NCI-H460 (cell line): ENCODE data around the gene RTP3. TPM values are rescaled to one million over a fixed set of nuclear protein-coding genes. Genes with fewer than 3 reads are reported as not detected.
A peak's percentile ranks its signal among the peaks of the same experiment; 100 is the strongest.

Source experiments
- DNase-seq: peaks from one replicate; pipeline ENCODE4 v3.0.0-alpha.2; 2016; ENCODE audit warnings: low read depth; ENCODE audit errors: extremely low read depth
- polyA plus RNA-seq: library from polyadenylated mRNA; depleted of rRNA; stranded (reverse); fragments of >200 nt; gene quantifications from 2 replicates; pipeline ENCODE4 v1.2.3, GENCODE V29; 2014; cell fraction: nucleus; rRNA removed
- total RNA-seq: library from RNA; depleted of rRNA; stranded (reverse); fragments of >200 nt; shearing (Covaris generic); gene quantifications from 2 replicates; pipeline ENCODE4 v1.2.3, GENCODE V29; 2014; rRNA removed

Gene RTP3
- total RNA-seq = not detected in 2 replicates
- polyA plus RNA-seq = not detected in 2 replicates

DNA sequence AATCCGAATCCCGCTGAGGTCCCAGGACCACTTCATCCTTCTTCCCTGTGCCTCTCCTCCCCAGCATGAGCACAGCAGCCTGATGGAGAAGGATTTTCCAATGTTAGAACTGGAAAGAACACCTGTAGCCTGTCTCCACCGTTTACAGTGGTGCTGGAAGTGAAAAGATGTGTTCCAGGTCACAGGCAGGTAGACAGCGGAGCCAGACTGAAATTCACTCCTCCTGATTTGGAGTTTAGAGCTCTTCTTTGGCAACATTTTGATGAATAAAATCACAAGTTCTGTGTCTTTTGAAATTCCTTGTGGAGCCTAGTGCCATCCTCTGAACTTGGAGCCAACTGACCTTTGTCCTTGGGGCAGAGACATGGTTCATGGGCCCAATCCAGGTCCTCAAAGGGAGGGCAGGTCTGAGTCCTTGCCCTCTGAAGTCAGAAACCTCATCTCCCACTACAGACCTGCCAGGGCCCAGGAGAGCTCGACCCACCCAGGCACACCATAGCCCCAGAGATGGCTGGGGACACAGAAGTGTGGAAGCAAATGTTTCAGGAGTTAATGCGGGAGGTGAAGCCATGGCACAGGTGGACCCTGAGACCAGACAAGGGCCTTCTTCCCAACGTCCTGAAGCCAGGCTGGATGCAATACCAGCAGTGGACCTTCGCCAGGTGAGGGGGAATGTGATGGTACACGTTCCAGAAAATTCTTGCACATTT lies at the start of gene RTP3:
Gene RTP3, plus strand, starts transcription at position 421 of the 710 bp plus-strand sequence. Its CDS starts 87 bp downstream, at position 508.
- DNase-seq = no peak

DNA sequence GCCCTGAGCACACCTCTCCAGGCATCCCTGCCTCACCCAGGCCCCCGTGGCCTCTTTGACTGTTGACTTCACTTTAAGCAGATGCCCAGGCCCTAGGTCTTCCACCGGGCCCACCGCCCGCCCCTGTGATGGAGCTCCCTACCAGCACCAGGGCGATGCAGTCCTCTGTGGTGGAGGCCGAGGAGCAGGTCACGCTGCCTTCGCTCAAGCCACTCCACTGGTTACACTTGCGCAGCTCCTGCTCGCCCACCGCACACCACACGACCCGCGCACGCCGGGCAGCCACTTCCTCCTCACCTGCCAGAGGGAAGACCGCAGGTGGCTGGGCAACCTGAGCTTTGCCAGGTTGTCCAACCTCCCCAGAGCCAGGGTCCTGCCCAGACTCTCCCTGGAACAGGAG lies 49.1 kb upstream of the RTP3 start:
- no peak for DNase-seq

DNA sequence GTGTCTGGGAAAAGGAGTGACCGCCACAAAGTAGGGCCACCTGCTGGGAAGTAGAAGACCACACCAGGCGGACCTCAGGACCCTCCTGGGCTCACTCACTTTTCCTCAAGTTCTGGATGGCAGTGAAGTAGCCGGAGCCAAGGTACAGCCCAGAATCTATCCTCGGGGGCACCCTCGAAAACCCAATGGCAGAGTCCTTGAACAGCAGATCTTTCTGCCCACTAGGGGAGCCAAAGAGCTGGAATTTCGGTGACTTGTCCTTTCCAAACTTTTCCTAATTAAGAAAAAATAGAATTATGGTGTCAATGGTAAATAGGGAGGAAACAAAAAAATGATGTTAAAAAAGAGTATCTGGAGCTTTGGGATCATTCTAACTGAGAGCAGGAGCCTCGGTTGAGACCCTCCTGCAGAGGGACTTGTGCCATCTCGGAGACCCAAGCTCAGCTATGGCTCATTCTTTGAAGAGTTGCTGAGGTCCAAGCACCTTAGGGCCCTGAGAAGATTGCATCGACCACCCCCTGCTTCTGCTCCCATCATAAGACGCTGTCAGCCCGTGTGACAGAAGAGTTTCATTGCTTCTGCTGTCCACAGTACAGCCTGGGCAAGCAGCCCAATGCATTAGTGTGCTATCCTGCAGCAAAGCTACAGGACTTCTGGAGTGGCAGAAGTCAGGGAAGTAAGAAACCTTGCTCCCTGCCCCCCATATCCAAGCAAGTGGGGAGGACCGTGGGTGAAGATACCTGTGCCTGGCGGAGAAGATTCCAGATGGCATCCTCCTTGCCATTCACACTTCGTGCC lies 47.8 kb upstream of the RTP3 start:
- peak; percentile 1 for DNase-seq

DNA sequence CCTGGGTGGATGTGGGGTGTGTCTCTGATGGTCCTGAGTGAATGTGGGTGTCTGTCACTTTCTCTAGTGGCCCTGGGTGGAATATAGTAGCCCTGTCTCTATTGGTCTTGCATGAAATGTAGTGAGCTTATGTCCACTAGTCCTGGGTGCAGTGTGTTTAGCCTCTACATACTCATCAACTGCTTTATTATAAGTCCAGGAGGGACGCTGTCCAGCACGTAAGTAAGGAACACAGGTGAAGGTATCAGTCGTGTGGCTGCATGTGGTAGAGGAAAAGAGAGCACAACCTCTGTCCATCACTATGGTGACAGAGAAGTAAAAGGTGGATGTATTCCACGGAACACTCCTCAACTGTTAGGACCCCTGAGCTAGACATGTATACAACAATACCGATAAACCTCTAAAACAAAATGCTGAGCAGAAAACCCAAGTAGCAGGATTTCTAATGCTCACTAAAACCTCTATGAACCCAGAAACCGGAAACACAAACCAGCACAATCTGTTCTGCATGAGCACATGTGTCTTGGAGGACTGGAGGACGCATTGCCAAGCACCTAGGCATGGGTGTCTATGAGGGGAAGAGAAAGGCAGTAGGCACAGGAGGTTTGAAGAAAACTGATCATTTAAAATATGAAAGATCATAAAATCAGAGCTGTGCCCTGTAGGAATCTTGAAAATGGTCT lies 44.1 kb upstream of the RTP3 start:
- DNase-seq = no peak

DNA sequence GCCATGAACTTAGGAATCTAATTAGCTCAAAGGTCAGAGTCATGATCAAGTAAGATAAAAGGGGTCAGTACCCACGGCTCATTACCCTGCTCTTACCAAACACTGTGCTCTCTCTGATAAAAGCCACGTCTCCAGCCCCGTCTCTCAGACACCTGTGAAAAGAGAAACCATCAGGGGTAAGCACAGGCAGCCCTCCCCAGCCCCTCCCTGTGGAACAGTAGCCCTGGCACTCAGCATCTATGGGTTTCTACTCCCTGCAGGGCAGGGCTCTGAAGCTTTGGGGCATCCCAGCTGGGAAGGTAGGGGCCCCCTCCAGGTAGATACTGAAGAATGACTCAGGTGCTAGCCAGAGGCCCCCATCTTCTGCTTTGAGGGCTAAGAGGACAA lies 43.6 kb upstream of the RTP3 start:
- no peak for DNase-seq

DNA sequence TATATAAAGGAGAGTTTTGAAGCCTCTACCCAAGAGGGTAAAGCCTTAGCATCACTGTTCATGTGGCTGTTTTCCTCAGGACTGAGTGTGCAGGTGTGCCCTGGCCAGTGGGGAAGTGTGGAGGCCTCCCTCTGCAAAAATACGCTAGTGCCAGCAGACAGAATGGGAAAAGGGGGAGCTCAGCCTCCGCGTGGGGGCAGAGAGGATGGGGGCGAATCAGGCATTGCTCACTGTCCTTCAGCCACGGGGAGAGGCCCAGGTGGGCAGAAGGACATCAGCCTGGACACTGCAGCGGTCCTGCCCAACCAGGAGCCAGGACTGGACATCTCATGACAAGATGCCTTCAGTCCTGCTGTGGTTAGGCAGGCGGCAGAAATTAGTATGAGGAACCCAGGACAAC lies 43.2 kb upstream of the RTP3 start:
- no peak for DNase-seq

DNA sequence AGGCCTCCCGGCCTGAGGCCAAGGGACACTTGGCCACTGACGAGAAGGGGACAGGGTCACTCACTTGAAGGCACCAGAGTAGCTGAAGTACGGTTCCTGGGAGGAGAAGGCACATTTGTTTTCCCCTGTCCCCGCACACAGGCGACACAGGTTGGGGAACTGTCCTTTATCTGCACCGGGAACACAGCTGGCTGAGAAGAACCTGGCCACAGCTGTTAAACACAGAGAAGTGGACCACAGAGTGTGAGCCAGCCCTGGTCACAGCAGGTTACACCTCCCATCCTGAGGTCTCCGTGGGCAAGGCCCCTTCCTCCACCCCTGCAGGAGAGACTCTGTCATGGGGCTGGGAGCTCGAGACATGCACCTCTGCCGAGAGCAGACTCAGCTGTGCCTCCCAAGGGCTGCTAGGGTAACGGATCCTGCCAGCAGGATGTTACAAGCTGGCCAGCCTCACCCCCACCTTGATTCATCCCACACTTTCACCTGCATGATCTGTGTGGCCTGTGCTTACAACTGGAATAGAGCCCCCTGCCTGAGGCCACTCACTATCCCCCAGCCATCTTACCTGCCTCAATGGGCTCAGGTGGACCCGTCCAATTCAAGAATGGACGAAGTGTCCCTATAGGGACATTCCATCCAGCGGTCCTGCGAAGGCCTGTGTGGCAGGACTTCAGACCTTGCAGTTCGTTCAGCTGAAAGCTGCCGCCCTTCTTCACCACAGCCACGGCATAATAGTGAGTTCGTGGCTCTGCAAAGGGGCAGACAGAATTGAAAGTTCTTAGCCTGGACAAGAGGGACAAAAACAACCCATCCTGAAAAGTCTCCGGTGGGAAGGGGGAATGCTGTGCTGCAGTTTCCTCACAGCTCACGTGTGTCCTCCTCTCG lies 42.3 kb upstream of the RTP3 start:
- no peak for DNase-seq

DNA sequence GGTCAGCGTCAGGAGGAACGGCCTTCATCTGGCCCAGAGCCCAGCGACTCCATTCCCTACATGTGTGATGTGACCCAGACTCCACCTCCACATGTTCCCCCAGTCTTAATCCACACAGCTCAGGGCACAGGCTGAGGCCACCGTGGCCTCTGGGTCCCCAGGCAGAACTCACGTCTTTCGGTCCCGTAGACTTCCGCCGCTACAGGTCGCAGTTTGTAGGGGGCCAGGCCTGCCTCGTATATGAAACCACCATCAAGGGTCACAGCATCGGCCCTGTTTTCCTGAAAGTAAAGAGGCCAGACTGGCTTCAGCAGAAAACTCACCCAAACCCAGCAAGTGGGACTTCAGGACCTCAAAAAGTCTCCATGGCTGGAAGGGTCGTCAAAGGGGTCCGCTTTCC lies 41.7 kb upstream of the RTP3 start:
- no peak for DNase-seq

DNA sequence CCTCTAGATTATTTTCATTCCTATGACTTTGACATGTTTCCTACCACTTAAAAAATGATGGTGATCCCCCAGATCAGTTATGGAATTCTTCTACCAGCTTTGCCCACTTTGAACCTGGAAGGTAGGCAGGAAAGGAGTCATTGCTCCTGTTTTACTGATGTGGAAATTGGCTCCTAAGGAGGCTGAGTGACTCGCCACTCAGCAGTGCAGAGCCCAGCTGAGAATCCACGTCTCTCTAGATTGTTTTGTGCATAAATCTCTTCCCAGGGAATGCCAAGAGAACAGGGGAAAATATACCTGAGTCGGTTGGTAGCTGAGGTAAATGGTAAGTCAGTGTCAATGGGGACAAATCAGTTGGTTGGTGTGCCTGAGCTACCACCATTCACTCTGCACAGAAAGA lies 37.7 kb upstream of the RTP3 start:
- no peak for DNase-seq

DNA sequence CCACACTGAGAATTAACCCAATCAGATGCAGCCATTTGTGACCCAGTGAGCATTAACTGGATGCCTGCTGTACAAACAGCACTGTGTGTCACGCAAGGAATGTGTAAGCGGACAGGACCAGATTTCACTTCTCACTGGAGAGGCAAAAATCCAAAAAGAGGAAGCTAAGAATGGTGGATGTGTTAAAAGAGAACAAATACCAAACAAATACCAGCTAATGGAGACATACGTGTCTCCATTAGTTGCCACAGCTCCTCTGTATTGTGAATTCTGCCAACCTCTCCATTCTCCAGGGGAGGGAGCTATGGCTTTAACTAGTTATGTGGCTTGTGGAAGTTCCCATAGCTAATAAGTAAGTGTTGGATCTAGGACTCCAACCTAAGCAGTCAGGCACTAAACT lies 35.7 kb upstream of the RTP3 start:
- DNase-seq = no peak

DNA sequence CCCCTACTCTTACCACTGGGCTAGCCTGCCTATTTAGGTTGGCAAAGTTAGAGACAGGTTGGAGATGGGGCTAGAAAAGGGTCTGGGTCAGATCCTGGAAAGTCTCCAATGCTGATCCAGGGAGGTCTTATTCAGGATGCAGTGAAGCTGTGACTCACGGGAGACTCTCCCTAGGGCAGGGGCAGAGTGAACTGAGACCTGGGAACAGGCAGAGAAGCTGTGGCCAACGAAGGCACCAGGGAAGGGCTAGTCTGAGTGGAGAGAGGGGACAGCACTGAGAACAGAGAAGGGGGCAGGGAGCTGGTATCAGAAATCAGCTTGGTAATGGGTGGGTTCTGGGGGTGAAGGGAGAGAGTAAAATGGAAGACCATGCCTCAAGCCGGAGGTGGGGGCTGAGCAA lies 35.3 kb upstream of the RTP3 start:
- DNase-seq = no peak

DNA sequence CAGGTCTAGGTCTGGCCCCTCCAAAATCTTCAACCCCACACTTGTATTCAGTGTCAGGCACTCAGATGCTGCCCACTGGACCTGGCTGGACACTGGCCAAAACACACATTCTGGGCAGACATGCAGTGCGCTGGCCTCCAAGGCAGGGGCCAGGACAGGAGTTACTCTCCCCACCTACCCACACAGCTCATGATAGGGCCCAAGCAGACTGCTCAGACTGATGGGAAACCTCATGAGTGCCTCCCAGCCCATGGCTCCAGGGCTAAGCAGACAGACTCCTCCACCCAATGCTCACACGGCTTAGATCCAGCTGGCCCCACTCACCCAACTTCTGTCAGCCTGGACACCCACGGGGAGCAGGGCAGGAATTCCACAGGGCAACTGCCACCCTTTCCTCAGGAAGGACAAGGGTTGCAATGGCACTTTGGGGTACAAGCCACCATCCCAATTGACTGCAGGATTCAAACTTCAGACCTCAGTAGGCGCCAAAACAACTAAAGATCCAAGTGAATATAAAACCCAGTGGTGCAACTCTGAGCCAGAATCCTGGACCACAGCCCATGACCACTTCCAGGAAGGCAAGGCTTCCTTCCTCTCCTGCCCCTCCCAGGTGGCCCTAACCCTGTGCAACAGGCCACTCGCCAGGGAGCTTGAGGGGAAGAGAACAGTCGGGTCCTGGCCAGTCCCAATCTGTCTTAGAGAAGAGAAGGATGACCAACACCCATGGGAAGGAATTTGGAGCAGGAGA lies 34.5 kb upstream of the RTP3 start:
- no peak for DNase-seq

DNA sequence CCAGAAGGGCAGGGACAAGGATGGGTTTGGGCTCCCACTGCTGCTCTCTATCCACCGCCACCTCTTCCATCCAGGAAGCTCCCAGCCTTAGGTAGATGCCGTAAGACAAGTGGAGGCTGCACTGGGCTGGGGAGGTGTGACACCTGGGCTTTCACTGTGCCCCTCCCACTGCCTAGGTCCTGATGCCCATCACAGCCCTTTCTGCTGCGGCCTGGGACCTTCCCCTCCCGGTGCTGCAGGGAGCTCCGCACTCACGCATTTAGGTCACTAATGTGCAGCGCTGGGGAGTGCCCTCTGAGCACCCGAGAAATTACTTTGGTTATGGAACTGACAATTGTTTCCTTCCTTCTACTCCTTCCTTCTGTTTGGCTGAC lies 33.9 kb upstream of the RTP3 start:
- no peak for DNase-seq

DNA sequence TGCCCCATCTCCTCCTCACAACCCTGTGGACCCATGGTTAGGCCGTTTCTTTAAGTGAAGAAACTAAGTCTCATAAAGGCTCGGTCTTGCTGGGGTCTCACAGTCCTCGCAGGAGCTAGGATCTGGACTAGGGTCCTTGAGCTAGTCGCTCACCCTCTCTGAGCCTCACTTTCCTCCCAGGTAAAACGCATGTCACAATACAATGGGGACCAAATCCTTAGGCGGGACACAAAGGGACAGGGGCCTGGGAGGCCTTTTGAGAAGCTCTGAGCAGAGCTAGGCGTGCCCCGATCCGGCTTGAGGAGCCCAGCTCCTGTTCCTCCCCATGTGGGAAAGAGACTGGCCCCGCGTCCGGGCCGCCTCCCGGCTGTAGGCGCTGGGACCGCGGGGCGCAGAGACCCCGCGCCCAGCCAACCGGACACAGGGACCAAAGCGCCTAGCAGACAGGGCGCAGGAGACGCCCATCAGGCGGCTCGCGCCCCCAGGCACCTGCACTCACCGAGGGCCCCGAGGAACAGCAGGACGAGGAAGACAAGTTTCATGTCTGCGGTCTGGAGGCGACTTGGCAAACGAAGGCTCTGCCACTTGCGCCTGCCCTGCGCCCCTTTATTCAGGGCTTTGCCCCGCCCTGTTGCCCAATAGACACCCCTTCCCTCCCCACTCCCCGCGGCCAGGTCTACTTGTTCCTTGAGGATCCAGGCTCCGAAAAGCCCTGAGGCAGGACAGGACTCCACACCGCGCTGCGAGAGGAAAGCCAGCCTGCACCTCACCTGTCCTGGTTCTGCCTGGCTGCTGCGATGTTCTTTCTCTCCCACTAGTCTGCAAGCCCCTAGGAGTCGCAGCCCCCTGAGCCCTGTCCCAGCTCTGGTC lies 33.2 kb upstream of the RTP3 start, which contains the start of gene LTF:
Gene LTF, minus strand, starts transcription at position 580 of the 870 bp plus-strand sequence. Its CDS starts 38 bp downstream, at position 542.
- no peak for DNase-seq

DNA sequence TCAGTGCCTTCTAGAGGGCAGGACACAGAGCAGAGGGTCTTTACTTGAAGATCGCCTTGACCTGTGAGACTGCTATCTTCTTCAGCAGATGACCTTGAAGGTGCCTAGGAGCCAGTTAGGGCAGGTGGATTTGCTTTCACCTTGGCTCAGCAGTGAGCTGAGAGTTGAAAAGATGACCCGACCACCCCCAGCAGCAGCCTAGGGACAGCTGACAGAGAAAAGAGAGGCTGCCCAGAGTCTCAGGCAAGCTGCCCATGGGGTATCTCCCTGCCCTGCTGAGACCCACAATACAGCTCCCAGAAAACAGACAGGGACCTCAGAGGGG lies 32.6 kb upstream of the RTP3 start:
- DNase-seq = no peak

DNA sequence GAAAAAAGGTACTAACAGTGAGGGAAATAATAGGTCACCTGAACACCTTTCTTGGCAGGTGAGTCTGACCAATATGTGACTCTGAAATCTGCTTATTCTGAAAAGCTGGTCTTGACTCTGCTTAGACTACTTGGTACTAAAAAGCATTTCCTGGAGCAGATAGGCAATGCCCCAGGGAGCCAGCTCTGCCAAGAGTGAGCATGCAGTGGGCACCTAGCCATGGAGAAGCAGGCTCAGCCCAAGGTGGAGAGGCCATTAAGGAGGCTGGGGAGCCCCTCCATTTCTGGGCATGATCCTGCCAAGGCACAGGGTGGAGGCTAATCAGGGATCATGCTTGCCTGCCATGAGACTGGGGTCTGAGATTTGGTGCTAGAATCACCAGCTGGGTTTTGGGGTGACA lies 31.5 kb upstream of the RTP3 start:
- no peak for DNase-seq

DNA sequence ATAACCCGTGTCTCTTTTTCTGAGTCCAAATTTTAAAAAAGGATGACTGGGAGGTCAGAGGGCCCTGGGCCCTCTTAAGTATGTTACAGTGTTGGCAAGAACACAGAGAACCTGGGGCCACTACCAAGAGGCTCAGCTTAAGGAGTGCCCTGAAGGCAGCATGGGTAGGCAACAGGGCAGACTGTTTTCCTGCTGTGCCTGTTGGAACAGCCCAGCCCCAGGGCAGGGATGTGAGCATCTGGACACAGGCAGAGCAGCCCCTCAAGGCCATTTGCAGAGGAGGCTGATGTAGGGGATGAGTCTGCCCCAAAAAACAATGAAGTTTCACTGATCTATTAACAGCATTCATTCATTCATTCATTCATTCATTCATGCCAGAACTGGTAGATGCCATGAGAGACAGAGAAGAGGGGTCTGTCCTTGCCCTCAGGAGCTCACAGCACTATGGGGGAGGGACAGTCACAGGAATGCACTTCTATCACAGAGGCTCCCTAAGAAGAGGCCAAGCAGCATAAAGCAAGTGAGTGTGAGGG lies 30.8 kb upstream of the RTP3 start:
- no peak for DNase-seq

DNA sequence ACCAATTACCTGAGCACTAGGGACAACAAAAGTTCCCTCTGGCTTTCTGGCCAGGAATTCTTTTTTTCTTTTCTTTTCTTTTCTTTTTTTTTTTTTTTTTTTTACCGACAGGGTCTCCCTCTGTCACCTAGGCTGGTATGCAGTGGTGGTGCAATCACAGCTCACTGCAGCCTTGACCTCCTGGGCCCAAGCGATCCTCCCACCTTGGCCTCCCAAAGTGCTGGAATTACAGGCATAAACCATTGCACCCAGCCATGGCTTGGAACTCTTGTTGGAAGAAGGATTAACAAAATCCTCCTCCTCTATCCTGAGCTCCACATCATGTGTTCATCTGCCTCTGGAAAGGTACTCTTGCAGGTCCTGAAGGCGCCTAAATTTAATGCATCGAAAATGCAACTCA lies 30.2 kb upstream of the RTP3 start:
- no peak for DNase-seq
